Measurements from ENCODE around the gene MAS1.

DNA sequence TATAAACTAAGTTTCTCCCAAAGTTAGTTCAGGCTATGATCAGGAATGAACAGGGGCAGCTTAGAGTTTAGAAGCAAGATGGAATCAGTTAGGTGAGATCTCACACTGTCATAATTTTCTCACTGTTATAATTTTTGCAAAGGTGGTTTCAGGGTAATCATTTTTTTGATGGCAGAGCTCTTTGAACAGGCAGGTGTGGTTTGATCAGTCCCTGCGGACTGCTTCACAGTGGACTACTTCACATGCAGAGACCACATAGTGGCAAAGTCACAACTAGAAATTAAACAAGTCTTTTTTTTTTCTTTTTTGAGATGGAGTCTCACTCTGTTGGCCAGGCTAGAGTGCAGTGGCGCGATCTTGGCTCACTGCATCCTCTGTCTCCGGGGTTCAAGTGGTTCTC is 6.8 kb downstream of the MAS1 start:
- TF ChIP-seq, protein P1, sequence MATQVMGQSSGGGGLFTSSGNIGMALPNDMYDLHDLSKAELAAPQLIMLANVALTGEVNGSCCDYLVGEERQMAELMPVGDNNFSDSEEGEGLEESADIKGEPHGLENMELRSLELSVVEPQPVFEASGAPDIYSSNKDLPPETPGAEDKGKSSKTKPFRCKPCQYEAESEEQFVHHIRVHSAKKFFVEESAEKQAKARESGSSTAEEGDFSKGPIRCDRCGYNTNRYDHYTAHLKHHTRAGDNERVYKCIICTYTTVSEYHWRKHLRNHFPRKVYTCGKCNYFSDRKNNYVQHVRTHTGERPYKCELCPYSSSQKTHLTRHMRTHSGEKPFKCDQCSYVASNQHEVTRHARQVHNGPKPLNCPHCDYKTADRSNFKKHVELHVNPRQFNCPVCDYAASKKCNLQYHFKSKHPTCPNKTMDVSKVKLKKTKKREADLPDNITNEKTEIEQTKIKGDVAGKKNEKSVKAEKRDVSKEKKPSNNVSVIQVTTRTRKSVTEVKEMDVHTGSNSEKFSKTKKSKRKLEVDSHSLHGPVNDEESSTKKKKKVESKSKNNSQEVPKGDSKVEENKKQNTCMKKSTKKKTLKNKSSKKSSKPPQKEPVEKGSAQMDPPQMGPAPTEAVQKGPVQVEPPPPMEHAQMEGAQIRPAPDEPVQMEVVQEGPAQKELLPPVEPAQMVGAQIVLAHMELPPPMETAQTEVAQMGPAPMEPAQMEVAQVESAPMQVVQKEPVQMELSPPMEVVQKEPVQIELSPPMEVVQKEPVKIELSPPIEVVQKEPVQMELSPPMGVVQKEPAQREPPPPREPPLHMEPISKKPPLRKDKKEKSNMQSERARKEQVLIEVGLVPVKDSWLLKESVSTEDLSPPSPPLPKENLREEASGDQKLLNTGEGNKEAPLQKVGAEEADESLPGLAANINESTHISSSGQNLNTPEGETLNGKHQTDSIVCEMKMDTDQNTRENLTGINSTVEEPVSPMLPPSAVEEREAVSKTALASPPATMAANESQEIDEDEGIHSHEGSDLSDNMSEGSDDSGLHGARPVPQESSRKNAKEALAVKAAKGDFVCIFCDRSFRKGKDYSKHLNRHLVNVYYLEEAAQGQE (IDR thresholded peaks at IDR 0.05; ENCODE audit: insufficient read depth in 1 of 2, low read depth in 2 of 2, low read length in 1 of 2): no peak
- TF ChIP-seq SIN3A (IDR thresholded peaks at IDR 0.05; ENCODE audit: borderline replicate concordance, insufficient read depth, low read depth, low read length) (no peak), POLR2AphosphoS5 (IDR thresholded peaks at IDR 0.05; ENCODE audit: low read depth, low read length) (no peak)
- TF ChIP-seq, protein P2, sequence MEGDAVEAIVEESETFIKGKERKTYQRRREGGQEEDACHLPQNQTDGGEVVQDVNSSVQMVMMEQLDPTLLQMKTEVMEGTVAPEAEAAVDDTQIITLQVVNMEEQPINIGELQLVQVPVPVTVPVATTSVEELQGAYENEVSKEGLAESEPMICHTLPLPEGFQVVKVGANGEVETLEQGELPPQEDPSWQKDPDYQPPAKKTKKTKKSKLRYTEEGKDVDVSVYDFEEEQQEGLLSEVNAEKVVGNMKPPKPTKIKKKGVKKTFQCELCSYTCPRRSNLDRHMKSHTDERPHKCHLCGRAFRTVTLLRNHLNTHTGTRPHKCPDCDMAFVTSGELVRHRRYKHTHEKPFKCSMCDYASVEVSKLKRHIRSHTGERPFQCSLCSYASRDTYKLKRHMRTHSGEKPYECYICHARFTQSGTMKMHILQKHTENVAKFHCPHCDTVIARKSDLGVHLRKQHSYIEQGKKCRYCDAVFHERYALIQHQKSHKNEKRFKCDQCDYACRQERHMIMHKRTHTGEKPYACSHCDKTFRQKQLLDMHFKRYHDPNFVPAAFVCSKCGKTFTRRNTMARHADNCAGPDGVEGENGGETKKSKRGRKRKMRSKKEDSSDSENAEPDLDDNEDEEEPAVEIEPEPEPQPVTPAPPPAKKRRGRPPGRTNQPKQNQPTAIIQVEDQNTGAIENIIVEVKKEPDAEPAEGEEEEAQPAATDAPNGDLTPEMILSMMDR (IDR thresholded peaks at IDR 0.05): no peak
